Effector memory CD4-positive, alpha-beta T cell (primary cell): ENCODE measurements around the gene VSX2.

ENCODE experiments used
- DNase-seq, 3 donors: peaks; one replicate each; pipeline ENCODE4 v3.0.0-alpha.2; 2020
- H3K27ac ChIP-seq: 2 replicates; pipeline ENCODE4 v1.7.0; 2013; ENCODE audit warnings: mild to moderate bottlenecking, low read length, moderate library complexity; ENCODE audit not compliant: insufficient read depth, poor library complexity, severe bottlenecking
- H3K27me3 ChIP-seq: replicated peaks from 2 replicates; pipeline ENCODE4 v1.7.0; 2013; ENCODE audit warnings: mild to moderate bottlenecking, low read length; ENCODE audit not compliant: insufficient read depth, control insufficient read depth, poor library complexity, severe bottlenecking
- H3K36me3 ChIP-seq: 2 replicates; pipeline ENCODE4 v1.7.0; 2013; ENCODE audit warnings: mild to moderate bottlenecking, low read length, moderate library complexity; ENCODE audit not compliant: control insufficient read depth, insufficient read depth
- H3K4me1 ChIP-seq: 2 replicates; pipeline ENCODE4 v1.7.0; 2013; ENCODE audit warnings: low read length, mild to moderate bottlenecking; ENCODE audit not compliant: control insufficient read depth, insufficient read depth, poor library complexity, severe bottlenecking
- H3K4me3 ChIP-seq: 2 replicates; pipeline ENCODE4 v1.7.0; 2013; ENCODE audit warnings: low read length, low read depth, mild to moderate bottlenecking; ENCODE audit not compliant: insufficient read depth, poor library complexity, severe bottlenecking
- H3K9me3 ChIP-seq: 2 replicates; pipeline ENCODE4 v1.7.0; 2013; ENCODE audit warnings: mild to moderate bottlenecking, low read length, moderate library complexity; ENCODE audit not compliant: control insufficient read depth

VSX2 gene

DNA sequence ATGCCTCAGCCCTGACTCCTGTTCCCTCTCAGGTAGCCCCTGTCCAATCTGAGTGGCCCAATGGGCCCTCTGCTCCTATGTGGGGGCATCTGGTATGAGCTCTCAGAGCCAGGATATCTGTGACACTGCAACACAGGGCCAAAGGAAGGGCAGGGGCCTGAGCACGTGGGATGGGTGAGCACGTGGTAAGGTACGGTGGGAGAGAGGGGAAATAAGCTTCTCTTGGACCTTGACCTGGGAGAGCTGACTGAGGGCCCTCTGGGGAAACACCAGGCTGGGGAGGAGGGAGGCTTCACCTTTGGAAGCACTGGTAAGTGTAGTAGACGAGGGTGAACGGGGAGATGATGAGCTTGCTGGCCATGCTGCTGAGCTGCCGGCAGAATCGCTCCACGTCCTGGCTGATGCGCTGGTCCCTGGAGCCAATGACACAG, 56.8 kb downstream of the VSX2 start:
- H3K4me1 ChIP-seq, result no peaks in the 10 kb centered on the region
- no peak overlapping the region for H3K4me3 ChIP-seq
- H3K27me3 ChIP-seq, result no peaks in the 10 kb centered on the region
- H3K9me3 ChIP-seq, result no peaks in the 10 kb centered on the region
- H3K36me3 ChIP-seq, result peaks cover 48% of the 10 kb centered on the region
- H3K27ac ChIP-seq, result no peak overlapping the region
- DNase-seq, result no peak

DNA sequence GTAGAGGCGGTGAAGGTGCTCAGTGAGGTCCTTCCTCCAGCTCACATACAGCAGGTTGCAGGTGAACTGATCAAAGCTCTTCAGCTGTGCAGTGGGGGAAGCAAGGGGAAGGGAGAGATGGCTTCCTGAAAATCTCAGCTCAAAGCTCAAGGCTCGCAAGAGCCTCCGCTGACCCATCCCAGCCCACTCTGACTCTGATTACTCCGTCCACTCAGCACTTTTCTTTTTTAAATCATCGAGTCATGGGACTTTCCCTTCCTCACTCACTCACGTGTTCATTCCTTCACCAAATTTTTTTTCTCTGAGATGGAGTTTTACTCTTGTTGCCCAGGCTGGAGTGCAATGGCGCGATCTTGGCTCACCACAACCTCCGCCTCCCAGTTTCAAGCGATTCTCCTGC, 58.7 kb downstream of the VSX2 start:
- Histone ChIP-seq H3K27ac (no peak overlapping the region), H3K4me3 (no peak overlapping the region), H3K36me3 (peaks cover 29% of the 10 kb centered on the region), H3K9me3 (no peaks in the 10 kb centered on the region), H3K27me3 (no peaks in the 10 kb centered on the region), H3K4me1 (no peaks in the 10 kb centered on the region)
- DNase-seq, result no peak

DNA sequence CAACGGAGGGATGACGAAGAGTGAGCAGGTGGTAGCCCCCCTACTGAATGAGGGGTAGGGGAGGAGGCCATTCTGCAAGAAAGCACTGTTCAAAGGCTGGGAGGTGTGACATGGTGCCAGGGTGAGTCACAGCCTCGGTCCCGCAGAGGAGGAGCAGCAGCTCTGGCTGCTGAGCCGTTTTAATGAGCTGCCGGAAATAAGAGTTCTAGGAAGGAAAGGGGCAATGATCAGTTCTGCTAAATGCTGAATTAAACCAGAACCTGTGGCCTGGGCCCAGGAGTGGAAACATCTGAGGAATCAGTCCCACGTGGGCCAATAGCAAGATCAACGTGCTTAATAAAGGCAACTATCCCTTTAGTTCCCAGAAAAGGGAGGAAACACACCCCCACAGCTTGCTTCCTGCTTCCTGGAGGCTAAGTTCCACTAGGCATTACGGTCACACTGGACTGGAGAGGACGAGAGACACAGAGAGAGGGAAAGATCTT, 59.9 kb downstream of the VSX2 start:
- DNase-seq, result peak in 1 of 3 donors; percentile 14
- Histone ChIP-seq H3K4me1 (no peaks in the 10 kb centered on the region), H3K9me3 (no peaks in the 10 kb centered on the region), H3K36me3 (peaks cover 26% of the 10 kb centered on the region), H3K27ac (no peak overlapping the region), H3K27me3 (no peaks in the 10 kb centered on the region), H3K4me3 (no peak overlapping the region)

DNA sequence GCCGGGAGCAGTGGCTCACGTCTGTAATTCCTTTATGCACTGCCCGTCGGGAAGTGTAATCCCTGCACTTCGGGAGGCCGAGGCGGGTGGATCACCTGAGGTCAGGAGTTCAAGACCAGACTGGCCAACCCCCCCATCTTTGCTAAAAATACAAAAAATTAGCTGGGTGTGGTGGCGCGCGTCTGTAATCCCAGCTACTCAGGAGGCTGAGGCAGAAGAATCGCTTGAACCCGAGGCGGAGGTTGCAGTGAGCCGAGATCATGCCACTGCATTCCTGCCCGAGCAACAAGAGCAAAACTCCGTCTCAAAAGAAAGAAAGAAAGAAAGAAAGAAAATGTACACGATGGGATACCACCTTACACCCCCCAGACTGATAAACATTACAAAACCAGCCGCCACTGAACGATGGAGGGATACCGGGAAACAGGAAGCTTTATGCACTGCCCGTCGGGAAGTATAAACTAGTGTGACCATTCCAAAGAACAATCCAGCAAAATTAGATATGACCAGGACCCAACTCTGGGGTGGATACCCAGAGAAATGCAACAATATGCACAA, 62.4 kb downstream of the VSX2 start:
- no peak for DNase-seq
- no peaks in the 10 kb centered on the region for H3K4me1 ChIP-seq
- H3K36me3 ChIP-seq, result peaks cover 10% of the 10 kb centered on the region
- H3K27ac ChIP-seq, result peak overlapping the region; percentile 75
- no peaks in the 10 kb centered on the region for H3K9me3 ChIP-seq
- H3K4me3 ChIP-seq, result peak overlapping the region; percentile 97
- H3K27me3 ChIP-seq, result no peaks in the 10 kb centered on the region

DNA sequence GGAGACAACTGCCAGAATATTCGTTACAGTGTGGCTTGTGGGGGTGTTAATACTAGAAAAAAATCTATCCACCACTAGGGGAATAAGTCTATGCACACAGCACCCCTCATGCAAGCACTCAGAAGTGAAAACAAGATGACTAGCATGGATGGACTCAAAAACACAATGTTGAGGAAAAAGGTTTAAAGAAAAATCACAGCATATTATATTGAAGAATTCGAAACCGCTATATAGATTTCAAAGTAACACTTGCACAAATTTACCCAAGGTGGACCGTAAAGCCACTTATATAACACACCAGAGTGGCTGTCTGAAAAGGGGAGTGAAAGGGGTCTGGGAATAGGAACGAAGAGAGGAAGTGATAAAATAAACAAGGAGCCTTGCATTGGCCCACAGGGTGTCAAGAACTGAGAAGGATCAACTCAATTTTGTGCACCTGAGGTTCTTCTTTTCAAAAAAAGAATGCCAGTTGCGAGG, 62.9 kb downstream of the VSX2 start:
- H3K9me3 ChIP-seq, result no peaks in the 10 kb centered on the region
- no peaks in the 10 kb centered on the region for H3K4me1 ChIP-seq
- no peaks in the 10 kb centered on the region for H3K27me3 ChIP-seq
- peak in 1 of 3 donors; percentile 8 for DNase-seq
- peak overlapping the region; percentile 97 for H3K4me3 ChIP-seq
- peaks cover 8% of the 10 kb centered on the region for H3K36me3 ChIP-seq
- H3K27ac ChIP-seq, result peak overlapping the region; percentile 75

DNA sequence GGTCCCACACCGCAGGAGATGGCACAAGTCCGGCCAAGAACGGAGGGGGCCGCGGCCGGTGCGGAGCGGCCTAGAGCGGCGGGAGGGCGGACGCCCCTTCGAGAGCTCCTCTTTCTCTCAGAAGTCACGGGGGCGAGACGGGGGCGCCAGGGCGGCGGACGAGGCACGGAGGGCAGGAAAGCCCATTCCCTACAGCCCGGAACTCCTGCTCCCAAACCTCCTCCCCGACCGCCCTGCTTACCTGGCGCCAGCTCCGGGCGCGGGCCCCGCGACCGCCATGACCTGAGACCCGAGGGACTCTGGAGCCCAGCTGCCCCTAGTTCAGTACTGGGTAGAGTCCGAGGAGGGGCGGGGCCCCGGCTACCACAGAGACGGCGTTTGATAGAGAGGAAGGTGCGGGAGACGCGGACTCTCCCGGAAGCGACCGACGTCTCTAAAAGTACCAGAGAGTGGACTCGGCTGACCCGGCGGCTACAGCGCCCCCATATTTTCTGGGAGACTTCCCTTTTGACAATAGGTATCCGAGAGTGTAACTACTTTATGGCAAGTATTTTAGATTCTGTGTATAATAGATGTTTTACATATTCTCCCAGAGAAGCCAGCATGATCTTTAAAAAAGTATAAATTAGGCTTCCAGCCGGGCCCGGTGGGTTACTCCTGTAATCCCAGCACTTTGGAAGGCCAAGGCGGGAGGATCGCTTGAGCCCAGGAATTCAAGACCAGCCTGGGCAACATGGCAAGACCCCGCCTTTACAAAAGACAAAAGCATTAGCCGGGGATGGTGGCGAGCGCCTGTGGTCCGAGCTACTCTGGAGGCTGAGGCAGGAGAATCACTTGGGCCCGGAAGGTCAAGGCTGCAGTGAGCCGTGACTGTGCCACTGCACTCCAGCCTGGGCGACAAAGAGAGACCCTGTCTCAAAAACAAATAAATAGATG, 63.7 kb downstream of the VSX2 start, which contains the start of gene ABCD4:
Gene ABCD4 (minus strand): TSS at position 301 of the 936 bp plus-strand sequence. CDS start 22 bp downstream, at position 279.
- H3K9me3 ChIP-seq, result no peaks in the 10 kb centered on the region
- H3K4me1 ChIP-seq, result no peaks in the 10 kb centered on the region
- DNase-seq, result peak; percentile 55 to 69 (median 67)
- H3K4me3 ChIP-seq, result peak within 1 kb of the TSS; percentile 97
- no peaks in the 10 kb centered on the region for H3K27me3 ChIP-seq
- peaks cover 2% of the 10 kb centered on the region for H3K36me3 ChIP-seq
- peak within 1 kb of the TSS; percentile 75 for H3K27ac ChIP-seq

DNA sequence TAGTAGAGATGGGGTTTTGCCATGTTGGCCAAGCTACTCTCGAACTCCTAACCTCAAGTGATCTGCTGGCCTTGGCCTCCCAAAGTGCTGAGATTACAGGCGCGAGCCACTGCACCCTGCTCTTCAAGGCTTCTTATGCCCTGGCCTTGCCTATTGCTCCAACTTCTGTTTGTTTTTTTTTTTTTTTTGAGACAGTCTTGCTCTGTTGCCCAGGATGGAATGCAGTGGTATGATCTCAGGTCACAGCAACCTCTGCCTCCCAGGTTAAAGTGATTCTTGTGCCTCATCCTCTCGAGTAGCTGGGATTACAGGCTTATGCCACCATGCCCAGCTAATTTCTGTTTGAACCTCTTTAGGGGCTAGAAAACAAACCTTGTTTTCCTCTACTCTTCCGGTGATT, 69.4 kb downstream of the VSX2 start:
- Histone ChIP-seq H3K27me3 (no peaks in the 10 kb centered on the region), H3K9me3 (no peaks in the 10 kb centered on the region), H3K4me3 (no peak overlapping the region), H3K27ac (no peak overlapping the region), H3K36me3 (no peaks in the 10 kb centered on the region), H3K4me1 (no peaks in the 10 kb centered on the region)
- DNase-seq, result no peak

DNA sequence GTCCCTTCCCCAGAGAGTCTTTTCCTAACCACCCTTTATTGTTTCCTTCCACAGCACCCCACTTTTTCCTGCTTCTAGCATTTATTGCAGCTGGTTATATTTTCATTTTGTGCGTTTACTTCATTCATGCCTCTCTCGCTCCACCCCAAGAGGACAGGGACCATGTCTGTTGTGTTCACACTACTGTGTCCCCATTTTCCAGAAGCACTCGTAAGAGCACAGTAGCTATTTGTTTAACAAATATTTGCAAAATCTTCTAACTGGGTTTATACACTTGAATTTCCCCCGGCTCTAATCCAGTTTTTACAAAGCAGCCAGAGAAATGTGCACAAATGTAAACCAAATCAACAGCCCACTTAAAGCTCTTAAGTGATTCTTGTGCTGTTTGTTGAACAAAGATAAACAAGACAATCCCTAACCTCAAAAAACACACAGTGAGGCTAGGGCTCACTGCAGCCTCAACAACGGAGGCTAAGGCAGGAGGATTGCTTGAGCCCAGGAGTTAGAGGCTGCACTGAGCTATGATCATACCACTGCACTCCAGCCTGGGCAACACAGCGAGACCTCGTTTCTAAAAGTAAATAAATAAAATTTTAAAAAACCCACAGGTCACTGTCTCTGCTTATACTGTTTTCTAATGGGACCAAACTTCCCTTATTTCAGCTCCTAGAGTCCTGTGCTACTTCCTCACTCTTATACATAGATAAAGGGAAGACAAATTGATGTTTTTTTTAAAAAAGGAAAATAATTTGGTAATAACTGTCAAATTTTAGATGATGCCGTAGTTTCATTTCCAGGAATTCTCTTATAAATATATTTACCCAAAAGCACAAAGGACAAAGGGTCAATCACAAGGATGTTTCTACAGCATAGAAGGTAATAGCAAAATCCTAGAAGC, 70.1 kb downstream of the VSX2 start:
- Histone ChIP-seq H3K4me3 (no peak overlapping the region), H3K27ac (no peak overlapping the region), H3K27me3 (no peaks in the 10 kb centered on the region), H3K36me3 (no peaks in the 10 kb centered on the region), H3K9me3 (no peaks in the 10 kb centered on the region), H3K4me1 (no peaks in the 10 kb centered on the region)
- no peak for DNase-seq

DNA sequence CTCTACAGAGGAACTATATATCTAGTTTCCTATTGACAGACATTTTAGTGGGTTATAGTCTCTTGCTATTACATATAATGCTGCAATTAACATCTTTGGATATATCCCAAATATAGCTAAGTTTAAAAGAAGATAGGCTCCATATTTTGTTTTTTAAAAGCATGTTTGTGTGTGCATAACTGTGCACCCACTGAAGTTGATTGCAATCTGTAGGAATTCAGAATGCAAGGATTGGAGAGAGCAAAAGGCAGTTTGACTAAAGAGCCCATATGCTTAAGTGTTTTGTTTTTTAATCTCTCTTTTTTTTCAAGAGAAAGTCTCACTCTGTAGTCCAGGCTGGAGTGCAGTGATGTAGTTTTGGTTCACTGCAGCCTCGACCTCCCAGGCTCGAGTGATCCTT, 72.9 kb downstream of the VSX2 start:
- no peak for DNase-seq
- H3K27ac ChIP-seq, result no peak overlapping the region

More for the DNA sequence above, 72.9 kb downstream of the VSX2 start:
- Histone ChIP-seq H3K4me3 (no peak overlapping the region), H3K27me3 (no peaks in the 10 kb centered on the region), H3K36me3 (no peaks in the 10 kb centered on the region), H3K4me1 (no peaks in the 10 kb centered on the region), H3K9me3 (no peaks in the 10 kb centered on the region)
